ENCODE measurements around the gene F8. TPM values are rescaled to one million over a fixed set of nuclear protein-coding genes. Genes with fewer than 3 reads are reported as not detected.

F8 gene
- polyA plus RNA-seq, 1 donor from 2014 or later = 2.1 TPM

DNA sequence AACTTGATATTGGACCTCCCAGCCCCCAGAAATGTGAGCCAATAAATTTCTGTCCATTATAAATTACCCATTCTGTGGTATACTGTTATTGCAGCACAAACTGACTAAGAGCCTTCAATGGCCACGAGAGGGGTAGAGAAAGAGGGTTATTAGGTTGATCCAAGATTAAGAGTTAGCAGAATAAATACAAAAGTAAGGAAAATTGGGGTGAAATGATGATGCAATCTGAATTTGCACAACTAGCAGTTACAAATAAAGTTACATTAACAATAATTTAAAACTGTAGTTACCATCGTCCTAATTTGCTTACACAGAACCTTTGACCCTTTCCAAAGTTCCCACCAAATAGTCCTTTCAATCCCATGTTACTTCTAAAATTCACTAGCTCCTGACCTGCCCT is 54.2 kb downstream of the F8 start:
- Histone ChIP-seq H3K9ac (ENCODE audit: low read length) (no peak overlapping the region), H3K4me3 (ENCODE audit: low read length) (no peak overlapping the region), H3K79me2 (replicated peaks; ENCODE audit: insufficient read depth, low read length) (no peaks in the 10 kb centered on the region), H3K9me3 (ENCODE audit: low read length) (no peaks in the 10 kb centered on the region), H3K36me3 (ENCODE audit: insufficient read depth, low read length) (no peaks in the 10 kb centered on the region), H2AFZ (ENCODE audit: low read depth, low read length) (no peak overlapping the region), H3K27me3 (ENCODE audit: insufficient read depth, low read depth, low read length) (no peaks in the 10 kb centered on the region), H3K4me2 (ENCODE audit: low read length) (no peak overlapping the region), H4K20me1 (ENCODE audit: insufficient read depth) (no peaks in the 10 kb centered on the region), H3F3A (ENCODE audit: insufficient read depth, low read length, poor library complexity, severe bottlenecking) (no peaks in the 10 kb centered on the region), H3K27ac (ENCODE audit: low read length) (no peak overlapping the region), H3K9me2 (ENCODE audit: insufficient read depth, low read length) (no peaks in the 10 kb centered on the region)
- TF ChIP-seq MXI1 (conservative IDR thresholded peaks at IDR 0.05; ENCODE audit: poor library complexity, severe bottlenecking) (no peak), TAF1 (IDR thresholded peaks at IDR 0.05; ENCODE audit: low read depth) (no peak), EZH2 (IDR thresholded peaks at IDR 0.05; ENCODE audit: borderline replicate concordance, insufficient read depth, low read length, poor library complexity, severe bottlenecking) (no peak), RAD21 (conservative IDR thresholded peaks at IDR 0.05) (no peak), POLR2AphosphoS5 (IDR thresholded peaks at IDR 0.05) (no peak), SMC3 (conservative IDR thresholded peaks at IDR 0.05; ENCODE audit: poor library complexity) (no peak), EP300 (conservative IDR thresholded peaks at IDR 0.05; ENCODE audit: poor library complexity, severe bottlenecking) (no peak)
- TF ChIP-seq, protein P1, sequence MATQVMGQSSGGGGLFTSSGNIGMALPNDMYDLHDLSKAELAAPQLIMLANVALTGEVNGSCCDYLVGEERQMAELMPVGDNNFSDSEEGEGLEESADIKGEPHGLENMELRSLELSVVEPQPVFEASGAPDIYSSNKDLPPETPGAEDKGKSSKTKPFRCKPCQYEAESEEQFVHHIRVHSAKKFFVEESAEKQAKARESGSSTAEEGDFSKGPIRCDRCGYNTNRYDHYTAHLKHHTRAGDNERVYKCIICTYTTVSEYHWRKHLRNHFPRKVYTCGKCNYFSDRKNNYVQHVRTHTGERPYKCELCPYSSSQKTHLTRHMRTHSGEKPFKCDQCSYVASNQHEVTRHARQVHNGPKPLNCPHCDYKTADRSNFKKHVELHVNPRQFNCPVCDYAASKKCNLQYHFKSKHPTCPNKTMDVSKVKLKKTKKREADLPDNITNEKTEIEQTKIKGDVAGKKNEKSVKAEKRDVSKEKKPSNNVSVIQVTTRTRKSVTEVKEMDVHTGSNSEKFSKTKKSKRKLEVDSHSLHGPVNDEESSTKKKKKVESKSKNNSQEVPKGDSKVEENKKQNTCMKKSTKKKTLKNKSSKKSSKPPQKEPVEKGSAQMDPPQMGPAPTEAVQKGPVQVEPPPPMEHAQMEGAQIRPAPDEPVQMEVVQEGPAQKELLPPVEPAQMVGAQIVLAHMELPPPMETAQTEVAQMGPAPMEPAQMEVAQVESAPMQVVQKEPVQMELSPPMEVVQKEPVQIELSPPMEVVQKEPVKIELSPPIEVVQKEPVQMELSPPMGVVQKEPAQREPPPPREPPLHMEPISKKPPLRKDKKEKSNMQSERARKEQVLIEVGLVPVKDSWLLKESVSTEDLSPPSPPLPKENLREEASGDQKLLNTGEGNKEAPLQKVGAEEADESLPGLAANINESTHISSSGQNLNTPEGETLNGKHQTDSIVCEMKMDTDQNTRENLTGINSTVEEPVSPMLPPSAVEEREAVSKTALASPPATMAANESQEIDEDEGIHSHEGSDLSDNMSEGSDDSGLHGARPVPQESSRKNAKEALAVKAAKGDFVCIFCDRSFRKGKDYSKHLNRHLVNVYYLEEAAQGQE (IDR thresholded peaks at IDR 0.05; ENCODE audit: borderline replicate concordance) = no peak
- TF ChIP-seq, protein P2, sequence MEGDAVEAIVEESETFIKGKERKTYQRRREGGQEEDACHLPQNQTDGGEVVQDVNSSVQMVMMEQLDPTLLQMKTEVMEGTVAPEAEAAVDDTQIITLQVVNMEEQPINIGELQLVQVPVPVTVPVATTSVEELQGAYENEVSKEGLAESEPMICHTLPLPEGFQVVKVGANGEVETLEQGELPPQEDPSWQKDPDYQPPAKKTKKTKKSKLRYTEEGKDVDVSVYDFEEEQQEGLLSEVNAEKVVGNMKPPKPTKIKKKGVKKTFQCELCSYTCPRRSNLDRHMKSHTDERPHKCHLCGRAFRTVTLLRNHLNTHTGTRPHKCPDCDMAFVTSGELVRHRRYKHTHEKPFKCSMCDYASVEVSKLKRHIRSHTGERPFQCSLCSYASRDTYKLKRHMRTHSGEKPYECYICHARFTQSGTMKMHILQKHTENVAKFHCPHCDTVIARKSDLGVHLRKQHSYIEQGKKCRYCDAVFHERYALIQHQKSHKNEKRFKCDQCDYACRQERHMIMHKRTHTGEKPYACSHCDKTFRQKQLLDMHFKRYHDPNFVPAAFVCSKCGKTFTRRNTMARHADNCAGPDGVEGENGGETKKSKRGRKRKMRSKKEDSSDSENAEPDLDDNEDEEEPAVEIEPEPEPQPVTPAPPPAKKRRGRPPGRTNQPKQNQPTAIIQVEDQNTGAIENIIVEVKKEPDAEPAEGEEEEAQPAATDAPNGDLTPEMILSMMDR (IDR thresholded peaks at IDR 0.05; ENCODE audit: poor library complexity, severe bottlenecking) = no peak

DNA sequence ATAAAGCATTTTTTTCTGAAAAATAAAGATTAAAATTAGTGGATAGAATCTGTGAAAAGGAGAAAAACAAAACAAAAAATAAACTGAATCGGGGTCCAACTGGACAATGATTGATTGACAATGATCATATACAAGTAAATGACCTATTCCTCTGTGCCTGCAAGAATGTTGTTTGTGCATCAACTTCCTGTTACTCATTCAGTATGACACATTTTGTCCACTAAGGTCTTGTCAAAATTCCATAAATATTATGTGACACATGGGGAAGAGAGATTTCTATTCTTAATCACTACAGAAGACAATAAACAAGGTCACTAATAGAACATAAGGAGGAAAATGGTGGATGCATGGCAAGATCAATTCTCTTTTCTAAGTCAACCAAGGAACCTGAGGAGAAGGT is 54.9 kb downstream of the F8 start:
- no peaks in the 10 kb centered on the region for H3K36me3 ChIP-seq (ENCODE audit: insufficient read depth, low read length)
- TF ChIP-seq SMC3 (conservative IDR thresholded peaks at IDR 0.05; ENCODE audit: poor library complexity) (no peak), POLR2AphosphoS5 (IDR thresholded peaks at IDR 0.05) (no peak), EP300 (conservative IDR thresholded peaks at IDR 0.05; ENCODE audit: poor library complexity, severe bottlenecking) (no peak), TAF1 (IDR thresholded peaks at IDR 0.05; ENCODE audit: low read depth) (no peak), EZH2 (IDR thresholded peaks at IDR 0.05; ENCODE audit: borderline replicate concordance, insufficient read depth, low read length, poor library complexity, severe bottlenecking) (no peak), MXI1 (conservative IDR thresholded peaks at IDR 0.05; ENCODE audit: poor library complexity, severe bottlenecking) (no peak), RAD21 (conservative IDR thresholded peaks at IDR 0.05) (no peak)
- TF ChIP-seq, protein P1 (IDR thresholded peaks at IDR 0.05; ENCODE audit: borderline replicate concordance) = no peak
- TF ChIP-seq, protein P2 (IDR thresholded peaks at IDR 0.05; ENCODE audit: poor library complexity, severe bottlenecking) = no peak
- H3K79me2 ChIP-seq (replicated peaks; ENCODE audit: insufficient read depth, low read length) = no peaks in the 10 kb centered on the region
- H3K27me3 ChIP-seq (ENCODE audit: insufficient read depth, low read depth, low read length) = no peaks in the 10 kb centered on the region
- H3K9me3 ChIP-seq (ENCODE audit: low read length) = no peaks in the 10 kb centered on the region
- H3K9ac ChIP-seq (ENCODE audit: low read length) = no peak overlapping the region
- H3K4me3 ChIP-seq (ENCODE audit: low read length) = no peak overlapping the region
- H3K4me2 ChIP-seq (ENCODE audit: low read length) = no peak overlapping the region
- H3K27ac ChIP-seq (ENCODE audit: low read length) = no peak overlapping the region
- H3K9me2 ChIP-seq (ENCODE audit: insufficient read depth, low read length) = no peaks in the 10 kb centered on the region
- H4K20me1 ChIP-seq (ENCODE audit: insufficient read depth) = no peaks in the 10 kb centered on the region
- H2AFZ ChIP-seq (ENCODE audit: low read depth, low read length) = no peak overlapping the region
- no peaks in the 10 kb centered on the region for H3F3A ChIP-seq (ENCODE audit: insufficient read depth, low read length, poor library complexity, severe bottlenecking)
